Measurements from ENCODE around the gene FPR2. TPM values are rescaled to one million over a fixed set of nuclear protein-coding genes. Genes with fewer than 3 reads are reported as not detected.

The FPR2 gene
- total RNA-seq, 1 donor from 2014 or later = 0.21 TPM

DNA sequence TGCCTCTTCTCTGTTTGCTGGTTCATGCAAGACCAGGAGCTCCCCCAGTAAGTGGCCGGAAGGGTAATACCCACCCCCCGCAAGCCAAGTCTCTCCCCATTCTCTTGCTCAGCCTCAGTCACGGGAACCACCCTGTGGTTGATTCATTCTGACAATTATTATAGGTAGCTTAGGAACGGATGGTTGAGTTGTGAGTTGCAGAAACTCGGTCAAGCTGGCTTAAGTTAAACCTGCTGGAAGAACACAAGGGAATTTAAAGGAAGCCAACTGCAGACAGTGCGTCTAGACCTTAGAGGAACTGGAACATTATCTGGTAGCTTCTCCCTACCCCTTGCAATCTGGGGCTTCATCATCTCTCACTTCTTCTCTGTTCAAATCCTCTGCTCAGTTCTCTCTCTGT lies 18.2 kb upstream of the FPR2 start:
- TF ChIP-seq, protein P1, sequence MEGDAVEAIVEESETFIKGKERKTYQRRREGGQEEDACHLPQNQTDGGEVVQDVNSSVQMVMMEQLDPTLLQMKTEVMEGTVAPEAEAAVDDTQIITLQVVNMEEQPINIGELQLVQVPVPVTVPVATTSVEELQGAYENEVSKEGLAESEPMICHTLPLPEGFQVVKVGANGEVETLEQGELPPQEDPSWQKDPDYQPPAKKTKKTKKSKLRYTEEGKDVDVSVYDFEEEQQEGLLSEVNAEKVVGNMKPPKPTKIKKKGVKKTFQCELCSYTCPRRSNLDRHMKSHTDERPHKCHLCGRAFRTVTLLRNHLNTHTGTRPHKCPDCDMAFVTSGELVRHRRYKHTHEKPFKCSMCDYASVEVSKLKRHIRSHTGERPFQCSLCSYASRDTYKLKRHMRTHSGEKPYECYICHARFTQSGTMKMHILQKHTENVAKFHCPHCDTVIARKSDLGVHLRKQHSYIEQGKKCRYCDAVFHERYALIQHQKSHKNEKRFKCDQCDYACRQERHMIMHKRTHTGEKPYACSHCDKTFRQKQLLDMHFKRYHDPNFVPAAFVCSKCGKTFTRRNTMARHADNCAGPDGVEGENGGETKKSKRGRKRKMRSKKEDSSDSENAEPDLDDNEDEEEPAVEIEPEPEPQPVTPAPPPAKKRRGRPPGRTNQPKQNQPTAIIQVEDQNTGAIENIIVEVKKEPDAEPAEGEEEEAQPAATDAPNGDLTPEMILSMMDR (IDR thresholded peaks at IDR 0.05) = no peak
- no peak for DNase-seq (ENCODE audit: low spot score in 2 of 2)
- intact Hi-C loops (cut with DNase I) = no loop called here

DNA sequence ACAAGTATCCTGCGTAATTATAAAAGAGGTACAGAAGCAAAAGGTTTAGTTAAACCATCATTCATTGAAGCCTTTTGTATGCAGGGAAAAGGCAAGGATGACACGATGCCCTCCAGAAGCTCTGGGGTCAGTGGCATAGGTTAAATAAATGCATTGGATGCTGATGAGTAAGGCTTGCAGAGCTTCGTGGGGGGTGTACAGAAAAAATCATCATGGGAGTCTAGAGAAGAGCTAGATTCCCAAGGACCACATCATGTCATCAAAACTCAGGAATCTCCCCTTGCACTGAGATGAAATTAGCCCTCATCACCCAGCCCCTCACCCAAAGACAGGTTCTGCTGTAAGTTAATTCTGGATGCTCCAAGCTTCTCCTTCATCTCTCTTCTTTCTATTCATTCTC lies 17.6 kb upstream of the FPR2 start:
- Histone ChIP-seq H3K27ac (no peak overlapping the region), H3K27me3 (no peaks in the 10 kb centered on the region), H3K9me3 (no peaks in the 10 kb centered on the region), H3K36me3 (no peaks in the 10 kb centered on the region), H3K4me3 (no peak overlapping the region), H3K4me1 (no peaks in the 10 kb centered on the region)
- intact Hi-C loops (cut with DNase I) = no loop called here
- DNase-seq (ENCODE audit: low spot score in 2 of 2) = no peak
- TF ChIP-seq, protein P1 (IDR thresholded peaks at IDR 0.05) = no peak

More for the DNA sequence above, 18.2 kb upstream of the FPR2 start:
- Histone ChIP-seq H3K4me3 (no peak overlapping the region), H3K27me3 (no peaks in the 10 kb centered on the region), H3K36me3 (no peaks in the 10 kb centered on the region), H3K9me3 (no peaks in the 10 kb centered on the region), H3K27ac (no peak overlapping the region), H3K4me1 (no peaks in the 10 kb centered on the region)

DNA sequence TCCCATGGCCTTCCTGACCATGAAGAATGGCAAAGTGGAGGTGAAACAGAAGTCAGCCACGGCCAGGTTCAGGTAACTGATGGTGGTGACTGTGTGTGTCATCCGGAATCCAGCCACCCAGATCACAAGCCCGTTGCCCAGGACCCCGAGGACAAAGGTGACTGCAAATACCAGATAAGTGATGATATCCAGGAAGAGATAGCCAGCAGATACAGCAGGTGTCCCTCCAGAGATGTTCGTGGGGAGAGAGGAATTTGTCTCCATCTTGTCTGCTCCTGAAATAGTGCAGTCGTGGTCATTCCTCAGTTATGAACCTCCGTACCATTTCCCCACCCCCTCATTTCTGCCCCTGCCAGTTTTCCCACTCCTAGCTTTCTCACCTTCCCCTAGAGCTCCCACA lies 14.2 kb upstream of the FPR2 start:
- no peak for DNase-seq (ENCODE audit: low spot score in 2 of 2)
- Histone ChIP-seq H3K27me3 (no peaks in the 10 kb centered on the region), H3K9me3 (no peaks in the 10 kb centered on the region), H3K4me1 (no peaks in the 10 kb centered on the region), H3K27ac (no peak overlapping the region), H3K36me3 (no peaks in the 10 kb centered on the region), H3K4me3 (no peak overlapping the region)
- TF ChIP-seq, protein P1 (IDR thresholded peaks at IDR 0.05) = no peak
- intact Hi-C loops (cut with DNase I) = no loop called here

DNA sequence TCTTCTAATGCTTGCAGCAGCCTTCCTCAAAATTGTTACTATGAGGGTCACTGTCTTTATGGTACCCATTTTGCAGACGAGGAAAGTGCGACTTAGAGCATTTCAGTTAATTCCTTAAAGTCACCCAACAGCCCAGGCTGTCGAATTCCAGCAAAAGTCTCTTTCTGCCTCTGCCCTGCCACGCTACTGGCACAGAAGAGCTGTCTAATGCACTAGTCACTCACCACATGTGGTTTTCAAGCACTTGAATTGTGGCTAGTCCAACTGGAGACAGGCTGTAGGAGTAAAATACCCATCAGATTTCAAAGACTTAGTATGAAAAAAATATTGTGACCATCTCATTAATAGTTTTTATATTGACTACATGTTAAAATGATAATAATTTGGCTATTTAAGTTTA lies 11.0 kb upstream of the FPR2 start:
- H3K27ac ChIP-seq = no peak overlapping the region
- H3K4me1 ChIP-seq = no peaks in the 10 kb centered on the region
- no peak for DNase-seq (ENCODE audit: low spot score in 2 of 2)
- H3K9me3 ChIP-seq = no peaks in the 10 kb centered on the region
- TF ChIP-seq, protein P1 (IDR thresholded peaks at IDR 0.05) = no peak
- H3K36me3 ChIP-seq = no peaks in the 10 kb centered on the region
- intact Hi-C loops (cut with DNase I) = no loop called here
- H3K27me3 ChIP-seq = no peaks in the 10 kb centered on the region
- H3K4me3 ChIP-seq = no peak overlapping the region

DNA sequence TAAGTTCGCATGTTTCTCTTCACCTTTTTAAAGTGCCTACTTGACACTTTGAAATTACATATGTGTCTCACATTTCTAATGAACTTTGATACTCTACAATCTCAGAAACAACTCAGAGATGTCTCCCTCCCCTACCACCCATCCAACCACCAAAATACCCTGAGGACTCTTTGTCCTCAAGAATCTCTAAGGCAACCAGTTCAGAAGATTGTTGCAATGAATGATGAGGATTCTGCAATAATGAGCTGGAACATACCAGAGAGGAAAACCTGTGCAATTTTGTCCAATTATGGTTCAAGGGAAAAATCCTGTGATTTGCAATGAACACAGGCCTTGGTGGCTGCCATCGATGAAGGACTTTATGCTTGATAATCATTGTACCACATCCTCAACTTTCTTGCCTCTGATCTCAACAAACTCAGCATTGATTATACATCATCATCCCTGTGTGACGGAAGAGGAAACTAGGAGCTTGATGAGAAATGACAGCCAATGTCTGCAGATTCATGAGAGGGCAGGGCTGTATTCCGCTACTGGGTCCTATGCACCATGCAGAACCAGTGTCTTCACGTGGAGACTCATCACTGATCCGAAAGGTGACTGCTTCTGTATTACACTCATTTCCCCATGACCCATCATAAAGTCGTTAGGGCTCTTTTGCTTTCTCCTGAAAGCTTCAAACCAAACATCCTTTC lies 10.4 kb upstream of the FPR2 start:
- intact Hi-C loops (cut with DNase I) = no loop called here
- Histone ChIP-seq H3K9me3 (no peaks in the 10 kb centered on the region), H3K27me3 (no peaks in the 10 kb centered on the region), H3K36me3 (no peaks in the 10 kb centered on the region), H3K4me3 (peak overlapping the region in 1 of 2 donors; percentile 30), H3K27ac (no peak overlapping the region), H3K4me1 (no peaks in the 10 kb centered on the region)
- DNase-seq (ENCODE audit: low spot score in 2 of 2) = no peak
- TF ChIP-seq, protein P1 (IDR thresholded peaks at IDR 0.05) = no peak
